H1 (cell line): ENCODE results near the gene PRTN3. TPM values are rescaled to one million over a fixed set of nuclear protein-coding genes. Genes with fewer than 3 reads are reported as not detected.

Experiments used
- CTCF ChIA-PET: fragments of 300-600 bp; sonication (Branson Sonifier 250); formaldehyde crosslinking; loops from one replicate; lab custom pipeline; 2021; ENCODE audit not compliant: partially characterized antibody; lab: Charles Lee
- POLR2A ChIA-PET: fragments of 300-600 bp; sonication (Branson Sonifier 250); formaldehyde crosslinking; loops from one replicate; lab custom pipeline; 2021; ENCODE audit warnings: inconsistent platforms; ENCODE audit not compliant: partially characterized antibody; lab: Charles Lee
- DNase-seq, 2 experiments: peaks; one replicate each; pipeline versions ENCODE4 v3.0.0 to v3.0.0-alpha.2; 2010 to 2022; ENCODE audit warnings: low spot score in 2 of 2, low read depth in 1 of 2, mixed read lengths in 1 of 2
- FAIRE-seq: peaks from 2 replicates; lab custom pipeline; 2011; peaks lifted over from hg19 to GRCh38; lab: Jason Lieb, UNC
- H2AFZ ChIP-seq: 2 replicates; pipeline ENCODE4 v1.8.1; 2012; ENCODE audit warnings: low read length, inconsistent platforms
- H2AK5ac ChIP-seq: 2 replicates; pipeline ENCODE4 v1.6.1; 2013; ENCODE audit warnings: low read depth, low read length
- H2BK120ac ChIP-seq: replicated peaks from 2 replicates; pipeline ENCODE3; 2013; ENCODE audit warnings: low read depth, low read length, inconsistent platforms
- H2BK12ac ChIP-seq: 2 replicates; pipeline ENCODE4 v1.6.1; 2013; ENCODE audit warnings: low read depth, low read length
- H2BK15ac ChIP-seq: 2 replicates; pipeline ENCODE4 v1.6.1; 2013; ENCODE audit warnings: low read length
- H2BK20ac ChIP-seq: 2 replicates; pipeline ENCODE4 v1.6.1; 2013; ENCODE audit warnings: low read length
- H2BK5ac ChIP-seq: 2 replicates; pipeline ENCODE4 v1.6.1; 2013; ENCODE audit warnings: low read depth, low read length
- H3K14ac ChIP-seq: 2 replicates; pipeline ENCODE4 v1.6.1; 2013; ENCODE audit warnings: inconsistent platforms; ENCODE audit not compliant: insufficient read length
- H3K18ac ChIP-seq: 2 replicates; pipeline ENCODE4 v1.6.1; 2013; ENCODE audit warnings: low read length; ENCODE audit errors: extremely low read depth
- H3K23ac ChIP-seq: 2 replicates; pipeline ENCODE4 v1.6.1; 2013; ENCODE audit warnings: inconsistent platforms; ENCODE audit not compliant: insufficient read length
- H3K23me2 ChIP-seq: 2 replicates; pipeline ENCODE4 v1.6.1; 2013; ENCODE audit warnings: low read depth, low read length
- H3K27ac ChIP-seq: 2 replicates; pipeline ENCODE4 v1.6.1; 2011; ENCODE audit warnings: low read depth, low read length, inconsistent platforms
- H3K27me3 ChIP-seq, 4 experiments: replicated peaks in 1 of 4; 1 replicate in 1 of 4; 2 replicates in 3 of 4; pipeline versions ENCODE4 v1.6.1 to v1.8.1; 2011 to 2013; ENCODE audit warnings: low read length in 3 of 4, mild to moderate bottlenecking in 3 of 4, inconsistent platforms in 2 of 4, mixed read lengths in 2 of 4, moderate library complexity in 1 of 4; ENCODE audit not compliant: control insufficient read depth in 3 of 4, insufficient read depth in 3 of 4; ENCODE audit errors: extremely low read depth in 1 of 4
- H3K36me3 ChIP-seq, 4 experiments: 2 replicates each; pipeline versions ENCODE4 v1.6.1 to v1.8.1; 2011 to 2013; ENCODE audit warnings: mild to moderate bottlenecking in 4 of 4, low read length in 3 of 4, moderate library complexity in 2 of 4, control low read depth in 1 of 4, inconsistent platforms in 1 of 4; ENCODE audit not compliant: insufficient read depth in 4 of 4, control insufficient read depth in 2 of 4
- H3K4ac ChIP-seq: replicated peaks from 2 replicates; pipeline ENCODE3; 2013; ENCODE audit warnings: low read length, low read depth, mixed read lengths, inconsistent platforms; ENCODE audit not compliant: insufficient read length
- H3K4me1 ChIP-seq, 4 experiments: replicated peaks in 1 of 4; 1 replicate in 1 of 4; 2 replicates in 3 of 4; pipeline versions ENCODE4 v1.6.1 to v1.8.1; 2011 to 2013; ENCODE audit warnings: low read length in 3 of 4, inconsistent platforms in 2 of 4, mixed read lengths in 1 of 4; ENCODE audit not compliant: insufficient read depth in 4 of 4, control insufficient read depth in 3 of 4
- H3K4me2 ChIP-seq, 2 experiments: 2 replicates each; pipeline versions ENCODE4 v1.6.1 to v1.8.1; 2011 to 2013; ENCODE audit warnings: low read depth in 2 of 2, low read length in 2 of 2, control low read depth in 1 of 2, inconsistent platforms in 1 of 2, mild to moderate bottlenecking in 1 of 2; ENCODE audit not compliant: insufficient read depth in 1 of 2
- H3K4me3 ChIP-seq, 4 experiments: fragments of 200-600, 300-600 bp in 1 of 4; sonication (generic), shearing (Covaris generic), sonication (Bioruptor Twin) in 1 of 4; 2 replicates each; pipeline versions ENCODE4 v1.5.1 to v1.8.1; 2011 to 2016; ENCODE audit warnings: low read length in 4 of 4, low read depth in 3 of 4, control low read depth in 2 of 4, inconsistent platforms in 2 of 4, mild to moderate bottlenecking in 2 of 4, mixed read lengths in 1 of 4, moderate library complexity in 1 of 4; ENCODE audit not compliant: insufficient read depth in 2 of 4; ENCODE audit errors: extremely low read depth in 1 of 4
- H3K56ac ChIP-seq: replicated peaks from 2 replicates; pipeline ENCODE3; 2013; ENCODE audit warnings: low read depth, mild to moderate bottlenecking, mixed read lengths, low read length, inconsistent platforms; ENCODE audit not compliant: insufficient read length
- H3K79me1 ChIP-seq: 2 replicates; pipeline ENCODE4 v1.6.1; 2013; ENCODE audit warnings: low read depth, low read length, control low read depth
- H3K79me2 ChIP-seq, 2 experiments: 2 replicates each; pipeline versions ENCODE4 v1.6.1 to v1.8.1; 2012 to 2013; ENCODE audit warnings: low read length in 2 of 2, mild to moderate bottlenecking in 2 of 2, inconsistent platforms in 1 of 2; ENCODE audit not compliant: insufficient read depth in 2 of 2, control insufficient read depth in 1 of 2
- H3K9ac ChIP-seq, 4 experiments: replicated peaks in 1 of 4; 1 replicate in 1 of 4; 2 replicates in 3 of 4; pipeline versions ENCODE4 v1.6.1 to v1.8.1; 2011 to 2013; ENCODE audit warnings: low read depth in 3 of 4, low read length in 3 of 4, control low read depth in 2 of 4, mild to moderate bottlenecking in 2 of 4, moderate library complexity in 2 of 4, inconsistent platforms in 1 of 4; ENCODE audit errors: extremely low read depth in 1 of 4
- H3K9me3 ChIP-seq, 2 experiments: 2 replicates each; pipeline versions ENCODE4 v1.6.1 to v1.8.1; 2012 to 2013; ENCODE audit warnings: mild to moderate bottlenecking in 2 of 2, moderate library complexity in 2 of 2, control low read depth in 1 of 2, inconsistent platforms in 1 of 2, low read depth in 1 of 2, low read length in 1 of 2, mixed read lengths in 1 of 2; ENCODE audit not compliant: insufficient read depth in 2 of 2
- H4K20me1 ChIP-seq, 2 experiments: replicated peaks in 1 of 2; 2 replicates each; pipeline versions ENCODE3 to v1.8.1; 2011 to 2013; ENCODE audit warnings: inconsistent platforms in 2 of 2, low read length in 2 of 2, mild to moderate bottlenecking in 1 of 2; ENCODE audit not compliant: insufficient read depth in 2 of 2, control insufficient read depth in 1 of 2
- H4K5ac ChIP-seq: 2 replicates; pipeline ENCODE4 v1.6.1; 2013; ENCODE audit warnings: low read length, low read depth, mixed read lengths, inconsistent platforms; ENCODE audit not compliant: insufficient read length
- H4K8ac ChIP-seq: 2 replicates; pipeline ENCODE4 v1.8.0; 2013; ENCODE audit warnings: mild to moderate bottlenecking, moderate library complexity, low read length, inconsistent platforms; ENCODE audit not compliant: insufficient read depth; ENCODE audit errors: extremely low read depth
- H4K91ac ChIP-seq: replicated peaks from 2 replicates; pipeline ENCODE3; 2013; ENCODE audit warnings: low read length, mixed read lengths, inconsistent platforms; ENCODE audit not compliant: insufficient read length
- BCL11A ChIP-seq, 2 experiments: IDR thresholded peaks; one replicate each; pipeline ENCODE4 v1.6.1; 2011; ENCODE audit warnings: low read depth in 2 of 2, low read length in 2 of 2, mild to moderate bottlenecking in 2 of 2
- CTBP2 ChIP-seq: IDR thresholded peaks from 2 replicates; pipeline ENCODE4 v1.7.0; 2011; ENCODE audit warnings: borderline replicate concordance, mild to moderate bottlenecking, moderate library complexity, mixed read lengths, low read length; ENCODE audit not compliant: insufficient read depth, insufficient read length
- NRF1 ChIP-seq: IDR thresholded peaks from 2 replicates; pipeline ENCODE4 v1.6.1; 2011; ENCODE audit warnings: mild to moderate bottlenecking, low read depth, low read length, improper control_type of control experiment
- RAD21 ChIP-seq, 2 experiments: IDR thresholded peaks in 1 of 2; conservative IDR thresholded peaks in 1 of 2; 2 replicates each; pipeline ENCODE4 v1.6.1; 2011; ENCODE audit warnings: low read depth in 2 of 2, low read length in 2 of 2, improper control_type of control experiment in 1 of 2, inconsistent platforms in 1 of 2, mild to moderate bottlenecking in 1 of 2, moderate library complexity in 1 of 2
- RNF2 ChIP-seq: fragments of 200-900, 300-1000 bp; sonication (generic); IDR thresholded peaks from 2 replicates; pipeline ENCODE4 v1.7.1; 2016; ENCODE audit warnings: borderline replicate concordance, low read depth, mild to moderate bottlenecking, antibody characterized with exemption, low read length; ENCODE audit not compliant: poor library complexity, severe bottlenecking; ENCODE audit errors: missing control alignments
- ZNF274 ChIP-seq: IDR thresholded peaks from 2 replicates; pipeline ENCODE4 v1.7.0; 2012; ENCODE audit warnings: low read length, borderline replicate concordance; ENCODE audit errors: extremely low read depth
- WGBS, 2 experiments: shearing (Covaris generic) in 1 of 2; methylation state at CpG; one replicate each; pipeline versions ENCODE4 v1.1.6 to v1.1.7; 2013 to 2015; ENCODE audit warnings: low lambda C conversion rate in 2 of 2, mixed read lengths in 2 of 2, inconsistent platforms in 1 of 2, low coverage in 1 of 2, missing lambda C conversion rate in 1 of 2; ENCODE audit not compliant: insufficient replicate concordance in 2 of 2, insufficient coverage in 1 of 2, insufficient read length in 1 of 2; ENCODE audit errors: extremely low coverage in 1 of 2, missing lambda C conversion rate in 1 of 2; 5-methylcytosine and 5-hydroxymethylcytosine counted together
- polyA plus RNA-seq, 7 experiments: library from polyadenylated mRNA; depleted of rRNA in 3 of 7; stranded (reverse) in 5 of 7; unstranded in 2 of 7; fragments of >200 nt in 5 of 7; fragments of 200-250 nt in 2 of 7; gene quantifications; 1 replicate in 5 of 7; 2 replicates in 1 of 7; 4 replicates in 1 of 7; pipeline versions ENCODE4 v1.2.1 to v1.2.3, GENCODE V29; 2011 to 2013; ENCODE audit warnings: missing spikeins in 2 of 7, mixed read lengths in 2 of 7
- total RNA-seq: library from RNA; stranded (reverse); fragmentation: NEBNext Ultra II Directional; extraction: Animal tissue kit (Norgen Biotek cat#: 25700); gene quantifications from 2 replicates; pipeline ENCODE4 v1.2.1, GENCODE V29; 2021

PRTN3 gene
- total and polyA plus RNA-seq, 2 of the 8 experiments (the other 6 are each of a cell fraction or from before 2014, with no cell fraction given) = 0.39 to 2.1 TPM

GRCh38 chr19:801861-802497 is 38.8 kb upstream of the PRTN3 start:
- no peak overlapping the region for H3K4ac ChIP-seq
- POLR2A ChIA-PET = interaction anchor here (0.6 to 16.9 kb wide), 18 partner anchors 8 to 391 kb away, joined by 3 to 277 read pairs (median 6); partner anchors contain the start of genes AZU1, PLPPR3 and PRTN3
- H3K4me3 ChIP-seq = no peak overlapping the region
- peaks cover 33 to 64% (median 57%) of the 10 kb centered on the region in 4 experiments for H3K36me3 ChIP-seq
- no peak overlapping the region for H4K5ac ChIP-seq
- H3K27me3 ChIP-seq = no peaks in the 10 kb centered on the region
- peaks cover 8% of the 10 kb centered on the region; the same call in 1 of the 2 replicates for H3K23me2 ChIP-seq
- H4K8ac ChIP-seq = no peak overlapping the region
- H3K79me1 ChIP-seq = peaks cover 16% of the 10 kb centered on the region
- H3K4me2 ChIP-seq = peak overlapping the region; percentile 16 to 38; a peak in 3 of 4 replicates
- no peak for FAIRE-seq
- peak overlapping the region in 1 of 4 experiments; percentile 39; a peak in 2 of 7 replicates for H3K9ac ChIP-seq
- no peak overlapping the region for H3K56ac ChIP-seq
- H3K27ac ChIP-seq = peak overlapping the region; percentile 53; the same call in 1 of the 2 replicates
- 94% methylated on average over 20 of the region's 23 CpGs; no CpG with 5 or more reads in 1 of the 2 experiments for WGBS, 2 experiments
- DNase-seq = no peak
- H3K23ac ChIP-seq = no peak overlapping the region
- H2BK20ac ChIP-seq = no peak overlapping the region
- H3K4me1 ChIP-seq = peaks cover 0 to 25% (median 15%) of the 10 kb centered on the region in 4 experiments; a peak in 6 of 7 replicates
- H3K14ac ChIP-seq = no peak overlapping the region
- CTCF ChIA-PET = interaction anchor here (0.7 to 1.5 kb wide), 3 partner anchors 29 to 227 kb away, joined by 3 to 5 read pairs (median 4); no protein-coding TSS in a partner anchor
- H2AFZ ChIP-seq = no peak overlapping the region
- no peak overlapping the region for H2BK120ac ChIP-seq
- peaks cover 67 to 75% of the 10 kb centered on the region in 2 experiments for H4K20me1 ChIP-seq
- peak overlapping the region; percentile 60; the same call in 1 of the 2 replicates for H2BK5ac ChIP-seq
- peaks cover 62 to 86% of the 10 kb centered on the region in 2 experiments for H3K79me2 ChIP-seq
- H4K91ac ChIP-seq = no peak overlapping the region
- no peaks in the 10 kb centered on the region for H3K9me3 ChIP-seq
- H2BK12ac ChIP-seq = no peak overlapping the region
- no peak overlapping the region for H2BK15ac ChIP-seq
- H2AK5ac ChIP-seq = no peak overlapping the region
- TF ChIP-seq NRF1 (no peak), RAD21 (IDR thresholded peaks at IDR 0.05 in 1 of 2, conservative IDR thresholded peaks at IDR 0.05 in 1 of 2; ENCODE audit: low read depth in 2 of 2, low read length in 2 of 2) (no peak), CTBP2 (no peak), RNF2 (no peak), BCL11A (IDR thresholded peaks at IDR 0.05; ENCODE audit: low read depth in 2 of 2, low read length in 2 of 2) (no peak), ZNF274 (no peak)
- no peak overlapping the region for H3K18ac ChIP-seq
